IPS DF 6.9 (cell line): ENCODE results near the gene ZNF202.
"Not testable (repeated sequence)": the region's sequence is repeated elsewhere in the genome, so short reads cannot be mapped to it uniquely, and the experiment has no call there.

Experiments
- DNase-seq: peaks from one replicate; pipeline ENCODE4 v3.0.0-alpha.2; 2013; ENCODE audit warnings: low read depth, low spot score
- H3K27ac ChIP-seq: one replicate; pipeline ENCODE4 v1.5.1; 2013; ENCODE audit warnings: low read length, control low read depth
- H3K27me3 ChIP-seq: 2 replicates; pipeline ENCODE4 v1.6.1; 2013; ENCODE audit warnings: mild to moderate bottlenecking, low read length; ENCODE audit not compliant: control insufficient read depth, insufficient read depth
- H3K36me3 ChIP-seq: 2 replicates; pipeline ENCODE4 v1.6.1; 2013; ENCODE audit warnings: low read length; ENCODE audit not compliant: control insufficient read depth, insufficient read depth
- H3K4me1 ChIP-seq: 2 replicates; pipeline ENCODE4 v1.6.1; 2013; ENCODE audit warnings: low read length; ENCODE audit not compliant: control insufficient read depth, insufficient read depth
- H3K4me3 ChIP-seq: 2 replicates; pipeline ENCODE4 v1.5.1; 2013; ENCODE audit warnings: mild to moderate bottlenecking, low read length
- H3K9me3 ChIP-seq: 2 replicates; pipeline ENCODE4 v1.6.1; 2013; ENCODE audit warnings: low read length, inconsistent platforms; ENCODE audit not compliant: control insufficient read depth, insufficient read depth
- WGBS: extraction: QIAGEN DNeasy Blood & Tissue Kit; methylation state at CpG from one replicate; pipeline ENCODE4 v1.1.7; 2013; ENCODE audit warnings: mixed read lengths, missing lambda C conversion rate; ENCODE audit not compliant: insufficient read length, insufficient coverage; 5-methylcytosine and 5-hydroxymethylcytosine counted together

Gene ZNF202

GRCh38 chr11:123762422-123762821, 21.0 kb upstream of the ZNF202 start:
- DNase-seq: no peak
- H3K4me3 ChIP-seq: no peak overlapping the region
- no peak overlapping the region for H3K27ac ChIP-seq
- no peaks in the 10 kb centered on the region for H3K4me1 ChIP-seq
- no peaks in the 10 kb centered on the region for H3K36me3 ChIP-seq
- 0 out of 2 replicates have a peak, but pooled peaks cover 1% of the 10 kb centered on the region for H3K9me3 ChIP-seq
- no peaks in the 10 kb centered on the region for H3K27me3 ChIP-seq

GRCh38 chr11:123760894-123761293, 19.4 kb upstream of the ZNF202 start:
- no peak for DNase-seq
- Histone ChIP-seq H3K27ac (no peak overlapping the region), H3K27me3 (no peaks in the 10 kb centered on the region), H3K36me3 (no peaks in the 10 kb centered on the region), H3K4me1 (no peaks in the 10 kb centered on the region), H3K4me3 (no peak overlapping the region), H3K9me3 (0 out of 2 replicates have a peak, but pooled peaks cover 1% of the 10 kb centered on the region)
- no CpG with 5 or more reads among the region's 1 CpG for WGBS

DNA sequence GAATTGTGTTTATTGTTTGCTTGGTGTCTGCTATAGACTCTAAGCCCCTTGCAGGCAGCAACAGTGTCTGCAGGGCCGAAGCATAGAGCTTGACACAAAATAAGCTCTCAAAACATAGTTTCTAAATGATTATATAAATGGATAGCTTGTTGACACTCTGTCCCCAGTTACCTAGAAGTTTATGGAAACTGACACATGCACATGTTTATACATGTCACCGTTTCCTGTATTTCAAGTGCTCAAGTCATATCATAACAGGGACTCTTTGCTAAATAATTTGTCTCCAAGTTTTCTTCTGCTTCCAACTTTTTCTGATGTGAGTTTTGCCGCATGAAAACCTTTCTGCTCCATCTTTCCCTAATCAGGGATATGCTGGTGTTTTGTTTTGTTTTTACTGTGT, 16.5 kb upstream of the ZNF202 start:
- no CpG with 5 or more reads among the region's 3 CpGs for WGBS

GRCh38 chr11:123755813-123756212, 14.4 kb upstream of the ZNF202 start:
- Histone ChIP-seq H3K27ac (no peak overlapping the region), H3K4me1 (no peaks in the 10 kb centered on the region), H3K27me3 (no peaks in the 10 kb centered on the region), H3K36me3 (no peaks in the 10 kb centered on the region), H3K9me3 (no peaks in the 10 kb centered on the region), H3K4me3 (no peak overlapping the region)
- DNase-seq: no peak
- no CpG with 5 or more reads among the region's 3 CpGs for WGBS

More for the DNA sequence above, 16.5 kb upstream of the ZNF202 start:
- DNase-seq: no peak
- Histone ChIP-seq H3K36me3 (no peaks in the 10 kb centered on the region), H3K27me3 (no peaks in the 10 kb centered on the region), H3K4me3 (no peak overlapping the region), H3K4me1 (no peaks in the 10 kb centered on the region), H3K27ac (no peak overlapping the region), H3K9me3 (0 out of 2 replicates have a peak, but pooled peaks cover 1% of the 10 kb centered on the region)

- no peak for DNase-seq
- Histone ChIP-seq H3K27me3 (no peaks in the 10 kb centered on the region), H3K4me3 (no peak overlapping the region), H3K27ac (no peak overlapping the region), H3K4me1 (no peaks in the 10 kb centered on the region), H3K9me3 (no peaks in the 10 kb centered on the region), H3K36me3 (no peaks in the 10 kb centered on the region)
These were observed 13.9 kb upstream of the ZNF202 start for GRCh38 chr11:123755344-123755743.

DNA sequence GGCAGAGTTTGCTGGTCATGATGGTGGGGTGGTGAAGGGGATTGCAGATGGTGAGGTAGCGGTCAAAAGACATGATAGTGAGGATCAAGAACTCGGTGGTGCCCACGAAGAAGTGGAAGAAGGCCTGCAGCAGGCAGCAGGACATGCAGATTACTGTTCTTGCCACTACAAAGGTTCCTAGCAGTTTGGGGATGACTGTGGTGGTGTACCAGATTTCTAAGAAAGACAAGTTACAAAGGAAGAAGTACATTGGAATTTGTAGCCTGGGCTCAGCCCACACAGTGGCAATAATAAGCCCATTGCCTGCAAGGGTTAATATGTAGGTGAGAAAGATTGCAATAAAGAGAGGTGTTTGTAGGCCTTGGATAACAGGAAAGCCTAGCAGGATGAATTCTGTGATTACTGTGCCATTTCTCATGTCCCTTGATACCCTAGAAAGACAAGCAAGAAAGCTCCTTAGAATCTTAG, 12.7 kb upstream of the ZNF202 start, which contains the start of gene OR6X1:
Gene OR6X1 (minus strand): TSS at position 418 of the 468 bp plus-strand sequence. CDS start 0 bp downstream, at position 418.
- no peaks in the 10 kb centered on the region for H3K27me3 ChIP-seq
- no peak within 1 kb of the TSS for H3K27ac ChIP-seq
- H3K36me3 ChIP-seq: no peaks in the 10 kb centered on the region
- no CpG with 5 or more reads among the region's 3 CpGs for WGBS
- DNase-seq: no peak
- no peaks in the 10 kb centered on the region for H3K4me1 ChIP-seq
- no peaks in the 10 kb centered on the region for H3K9me3 ChIP-seq
- no peak within 1 kb of the TSS for H3K4me3 ChIP-seq

DNA sequence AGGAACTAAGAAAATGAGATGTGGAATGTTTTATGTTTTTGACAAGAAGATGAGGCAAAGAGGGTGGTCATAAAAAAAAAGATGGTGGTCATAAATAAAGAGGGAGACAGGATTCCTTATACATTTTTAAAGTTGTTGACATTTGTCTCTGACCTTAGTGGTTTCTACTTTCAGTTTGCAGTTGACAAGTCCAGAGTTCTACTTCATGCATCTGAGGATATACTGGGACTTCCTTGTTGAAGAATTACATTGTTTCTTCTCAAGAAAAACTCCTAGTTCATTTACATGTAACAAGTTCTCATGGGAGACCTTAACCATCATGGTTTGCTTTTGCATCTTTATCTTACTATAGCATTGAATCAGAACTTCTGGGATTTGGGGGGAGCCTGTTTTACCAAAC, 11.7 kb upstream of the ZNF202 start:
- H3K36me3 ChIP-seq: no peaks in the 10 kb centered on the region
- H3K27ac ChIP-seq: no peak overlapping the region
- DNase-seq: no peak
- no peaks in the 10 kb centered on the region for H3K27me3 ChIP-seq
- H3K9me3 ChIP-seq: no peaks in the 10 kb centered on the region
- no peak overlapping the region for H3K4me3 ChIP-seq
- no peaks in the 10 kb centered on the region for H3K4me1 ChIP-seq

DNA sequence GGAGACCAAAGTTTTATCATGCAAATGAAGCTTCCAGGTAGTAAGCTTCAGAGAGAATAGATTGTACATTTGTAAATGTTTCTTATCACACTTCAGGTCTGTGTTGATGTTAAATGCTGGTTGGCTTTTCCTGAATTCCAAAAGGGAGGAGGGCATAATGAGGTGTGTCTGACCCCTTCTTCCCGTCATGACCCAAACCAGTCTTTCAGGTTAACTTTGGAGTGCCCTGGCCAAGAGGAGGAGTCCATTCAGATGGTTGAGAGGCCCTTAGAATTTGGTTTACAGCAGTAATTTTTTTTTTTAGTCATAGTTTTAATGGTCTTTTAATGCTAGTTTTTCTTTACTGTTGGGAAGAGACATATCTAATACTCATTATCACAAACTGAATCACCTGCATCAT, 10.3 kb upstream of the ZNF202 start:
- DNase-seq: no peak
- H3K4me3 ChIP-seq: no peak overlapping the region
- no CpG with 5 or more reads among the region's 1 CpG for WGBS

GRCh38 chr11:123748349-123748748, 6.9 kb upstream of the ZNF202 start:
- not testable (repeated sequence) for H3K9me3 ChIP-seq, H3K4me1 ChIP-seq, DNase-seq, H3K27ac ChIP-seq, H3K27me3 ChIP-seq, H3K36me3 ChIP-seq, H3K4me3 ChIP-seq
- WGBS: no CpG with 5 or more reads among the region's 2 CpGs

More for the DNA sequence above, 10.3 kb upstream of the ZNF202 start:
- Histone ChIP-seq H3K27me3 (no peaks in the 10 kb centered on the region), H3K9me3 (no peaks in the 10 kb centered on the region), H3K36me3 (no peaks in the 10 kb centered on the region), H3K27ac (no peak overlapping the region), H3K4me1 (no peaks in the 10 kb centered on the region)

GRCh38 chr11:123745764-123746451, 4.4 kb upstream of the ZNF202 start:
- no peak overlapping the region for H3K4me3 ChIP-seq
- H3K36me3 ChIP-seq: no peaks in the 10 kb centered on the region
- no peaks in the 10 kb centered on the region for H3K9me3 ChIP-seq
- H3K27ac ChIP-seq: peak overlapping the region; percentile 39
- no CpG with 5 or more reads among the region's 2 CpGs for WGBS
- no peaks in the 10 kb centered on the region for H3K27me3 ChIP-seq
- no peak for DNase-seq
- peaks cover 4% of the 10 kb centered on the region; the same call in 1 of the 2 replicates for H3K4me1 ChIP-seq

- peaks cover 5% of the 10 kb centered on the region for H3K36me3 ChIP-seq
- WGBS: no CpG with 5 or more reads among the region's 3 CpGs
- H3K4me3 ChIP-seq: no peak overlapping the region
- H3K27ac ChIP-seq: peak overlapping the region; percentile 66
- no peak for DNase-seq
- H3K9me3 ChIP-seq: no peaks in the 10 kb centered on the region
- H3K4me1 ChIP-seq: peaks cover 4% of the 10 kb centered on the region; the same call in 1 of the 2 replicates
- no peaks in the 10 kb centered on the region for H3K27me3 ChIP-seq
These were observed 1.3 kb upstream of the ZNF202 start for GRCh38 chr11:123742724-123743120.
